A549 (cell line): ENCODE measurements around the gene MRPL14. TPM values are rescaled to one million over a fixed set of nuclear protein-coding genes. Genes with fewer than 3 reads are reported as not detected.
A peak's percentile ranks its signal among the peaks of the same experiment; 100 is the strongest.

ENCODE experiments used
- ATAC-seq, 2 experiments: fragments of 200-7000 bp in 1 of 2; fragments of >200 bp in 1 of 2; cut with Nextera tagmentation in 1 of 2; cut with Tn5 transposase in 1 of 2; 3 replicates each; pipeline versions ENCODE4 v1.8.0 to v1.9.1; 2018 to 2020; ENCODE audit warnings: mild to moderate bottlenecking in 1 of 2, moderate library complexity in 1 of 2
- CTCF ChIA-PET: fragments of 300-600 bp; sonication (Branson Sonifier 250); formaldehyde crosslinking; extraction: SDS; loops from one replicate; lab custom pipeline; 2021; ENCODE audit warnings: antibody characterized with exemption, inconsistent platforms; lab: Yijun Ruan, JAX
- POLR2A ChIA-PET: fragments of 350-600 bp; formaldehyde crosslinking; extraction: SDS; loops from one replicate; lab custom pipeline; 2021; ENCODE audit warnings: antibody characterized with exemption, inconsistent platforms; lab: Yijun Ruan, JAX
- DNase-seq, 2 experiments: peaks; one replicate each; pipeline versions ENCODE4 v3.0.0 to v3.0.0-alpha.2; 2011 to 2016; ENCODE audit warnings: low read depth in 1 of 2, low spot score in 1 of 2
- FAIRE-seq: peaks from 2 replicates; lab custom pipeline; 2011; peaks lifted over from hg19 to GRCh38; lab: Jason Lieb, UNC
- H3K27ac ChIP-seq, 2 experiments: fragments of >200 bp; sonication (Bioruptor Twin); formaldehyde crosslinking; 3 replicates each; pipeline ENCODE4 v1.5.1; 2016 to 2017
- H3K4me1 ChIP-seq: fragments of >200 bp; sonication (Bioruptor Twin); formaldehyde crosslinking; 3 replicates; pipeline ENCODE4 v1.6.1; 2016
- H3K4me2 ChIP-seq: fragments of >200 bp; sonication (Bioruptor Twin); formaldehyde crosslinking; 3 replicates; pipeline ENCODE4 v1.6.1; 2016
- H3K4me3 ChIP-seq: fragments of >200 bp; sonication (Bioruptor Twin); formaldehyde crosslinking; 3 replicates; pipeline ENCODE4 v1.5.1; 2016
- H3K9me3 ChIP-seq: fragments of >200 bp; sonication (Bioruptor Twin); formaldehyde crosslinking; 3 replicates; pipeline ENCODE4 v1.6.1; 2016
- BCL3 ChIP-seq: fragments of >200 bp; sonication (Bioruptor Twin); formaldehyde crosslinking; IDR thresholded peaks from 3 replicates; pipeline ENCODE4 v1.6.1; 2016
- BHLHE40 ChIP-seq: IDR thresholded peaks from 2 replicates; pipeline ENCODE4 v1.6.1; 2012; ENCODE audit warnings: low read depth, low read length, inconsistent platforms
- CBX2 ChIP-seq: fragments of 200-600 bp; sonication (generic); IDR thresholded peaks from 2 replicates; pipeline ENCODE4 v1.6.1; 2016; ENCODE audit warnings: low read depth, mild to moderate bottlenecking, borderline replicate concordance
- CBX8 ChIP-seq: fragments of 200-600 bp; sonication (generic); IDR thresholded peaks from 2 replicates; pipeline ENCODE4 v1.6.1; 2016
- CEBPB ChIP-seq, 2 experiments: fragments of >200 bp in 1 of 2; sonication (Bioruptor Twin) in 1 of 2; formaldehyde crosslinking in 1 of 2; IDR thresholded peaks; 2 replicates each; pipeline ENCODE4 v1.6.1; 2012 to 2016
- CTCF ChIP-seq: fragments of >200 bp; sonication (Bioruptor Twin); formaldehyde crosslinking; IDR thresholded peaks from 3 replicates; pipeline ENCODE4 v1.5.1; 2016
- ESRRA ChIP-seq: fragments of 150-350 bp; IDR thresholded peaks from 2 replicates; pipeline ENCODE4 v1.6.1; 2014; ENCODE audit warnings: mild to moderate bottlenecking, low read length, borderline replicate concordance
- HMGXB4 ChIP-seq: fragments of 250-450 bp; sonication (Bioruptor Pico); IDR thresholded peaks from 2 replicates; pipeline ENCODE4 v1.5.0; 2021; ENCODE audit warnings: mild to moderate bottlenecking, moderate library complexity, borderline replicate concordance
- HOXA7 ChIP-seq: fragments of 250-450 bp; sonication (Bioruptor Pico); IDR thresholded peaks from 2 replicates; pipeline ENCODE4 v1.5.0; 2020; ENCODE audit warnings: mild to moderate bottlenecking, moderate library complexity
- HOXB13 ChIP-seq: fragments of 250-450 bp; sonication (Bioruptor Pico); IDR thresholded peaks from 2 replicates; pipeline ENCODE4 v1.5.0; 2020; ENCODE audit warnings: low read depth, mild to moderate bottlenecking, moderate library complexity
- JUN ChIP-seq, 2 experiments: fragments of >200 bp; sonication (Bioruptor Twin); formaldehyde crosslinking; IDR thresholded peaks; 2 replicates in 1 of 2; 3 replicates in 1 of 2; pipeline ENCODE4 v1.6.1; 2016 to 2017
- JUNB ChIP-seq: fragments of >200 bp; sonication (Bioruptor Twin); formaldehyde crosslinking; IDR thresholded peaks from 2 replicates; pipeline ENCODE4 v1.6.1; 2016
- MAFK ChIP-seq: fragments of 450-650 bp; IDR thresholded peaks from 2 replicates; pipeline ENCODE4 v1.6.1; 2014; ENCODE audit not compliant: partially characterized antibody
- MAZ ChIP-seq: fragments of 150-350 bp; IDR thresholded peaks from 2 replicates; pipeline ENCODE4 v1.6.1; 2014; ENCODE audit warnings: antibody characterized with exemption, low read depth, low read length, borderline replicate concordance
- NPAS2 ChIP-seq: fragments of 250-450 bp; sonication (Bioruptor Pico); IDR thresholded peaks from 2 replicates; pipeline ENCODE4 v1.8.0; 2022; ENCODE audit warnings: mild to moderate bottlenecking, moderate library complexity, borderline replicate concordance
- RAD21 ChIP-seq, 2 experiments: fragments of >200 bp in 1 of 2; sonication (Bioruptor Twin) in 1 of 2; formaldehyde crosslinking in 1 of 2; IDR thresholded peaks in 1 of 2; conservative IDR thresholded peaks in 1 of 2; 2 replicates in 1 of 2; 3 replicates in 1 of 2; pipeline ENCODE4 v1.6.1; 2012 to 2018; ENCODE audit warnings: inconsistent platforms in 1 of 2
- RFX5 ChIP-seq: fragments of 450-650 bp; IDR thresholded peaks from 2 replicates; pipeline ENCODE4 v1.7.1; 2014; ENCODE audit warnings: antibody characterized with exemption, mild to moderate bottlenecking, moderate library complexity
- SMC3 ChIP-seq: fragments of >200 bp; sonication (Bioruptor Twin); formaldehyde crosslinking; IDR thresholded peaks from 3 replicates; pipeline ENCODE4 v1.6.1; 2018; ENCODE audit warnings: inconsistent platforms
- ZFP36 ChIP-seq: fragments of 450-650 bp; IDR thresholded peaks from 2 replicates; pipeline ENCODE4 v1.6.1; 2014; ENCODE audit warnings: borderline replicate concordance; ENCODE audit not compliant: partially characterized antibody
- ZSCAN20 ChIP-seq: fragments of 250-450 bp; sonication (Bioruptor Pico); IDR thresholded peaks from 2 replicates; pipeline ENCODE4 v1.8.0; 2022; ENCODE audit warnings: mild to moderate bottlenecking, moderate library complexity
- WGBS: methylation state at CpG from one replicate; pipeline ENCODE4 v1.1.6; 2017; ENCODE audit errors: missing lambda C conversion rate; 5-methylcytosine and 5-hydroxymethylcytosine counted together
- polyA plus RNA-seq, 4 experiments: library from polyadenylated mRNA; depleted of rRNA in 3 of 4; stranded (reverse); fragments of >200 nt; fragmentation: RNase III in 1 of 4; extraction: RNeasy Plus Mini Kit Qiagen cat#74134 plus additional on column Dnase treatment in 1 of 4; gene quantifications; 2 replicates in 3 of 4; 3 replicates in 1 of 4; pipeline ENCODE4 v1.2.3, GENCODE V29; 2011 to 2017
- TF ChIP-seq, protein P1 (sequence below): IDR thresholded peaks from 2 replicates; pipeline ENCODE4 v1.6.1; 2012; ENCODE audit warnings: low read depth, borderline replicate concordance
- TF ChIP-seq, protein P2 (sequence below): IDR thresholded peaks from 2 replicates; pipeline ENCODE4 v1.6.1; 2012

The MRPL14 gene
- polyA plus RNA-seq, 2 of the 4 experiments (the other 2 are of a cell fraction): 47.1 to 55.3 TPM

DNA sequence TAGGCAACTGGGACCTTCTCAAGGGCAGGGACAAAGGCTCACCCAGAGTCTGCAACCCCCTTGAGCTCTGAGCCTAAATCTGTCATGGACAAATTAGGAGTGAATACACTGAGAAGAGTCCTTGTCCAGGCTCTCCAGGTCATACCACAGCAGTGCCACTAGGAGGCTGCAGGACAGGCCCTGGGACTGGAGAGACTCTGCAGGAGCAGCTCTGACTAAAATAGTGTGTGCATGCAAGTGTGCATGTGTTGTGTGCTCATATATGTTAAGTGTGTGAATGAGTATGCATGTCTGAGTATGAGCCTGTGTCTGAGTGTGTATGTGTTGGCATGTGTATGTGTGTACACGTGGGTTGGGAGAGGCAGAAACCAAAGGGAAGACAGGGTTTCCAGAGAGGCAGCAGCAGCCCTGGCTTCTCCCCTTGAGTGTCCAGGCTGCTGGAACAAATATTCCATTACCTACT lies 27.1 kb downstream of the MRPL14 start:
- CTCF ChIA-PET: interaction anchor here (0.7 to 4.1 kb wide), 12 partner anchors 11 to 389 kb away, joined by 3 to 30 read pairs (median 4); no protein-coding TSS in a partner anchor
- peak; percentile 38 to 39 for DNase-seq
- H3K27ac ChIP-seq: no peak overlapping the region
- no peaks in the 10 kb centered on the region for H3K9me3 ChIP-seq
- H3K4me2 ChIP-seq: no peak overlapping the region
- TF ChIP-seq RAD21 (conservative IDR thresholded peaks at IDR 0.05 in 1 of 2, IDR thresholded peaks at IDR 0.05 in 1 of 2) (0 out of 5 replicates have a peak, but pooled peaks of 1 of the 2 experiments have one; percentile 23), SMC3 (0 out of 3 replicates have a peak, but pooled peaks have one; percentile 16), CTCF (peak; percentile 25; the same call in 1 of the 3 replicates), CBX8 (no peak)
- no peaks in the 10 kb centered on the region for H3K4me1 ChIP-seq
- WGBS: 27% methylated on average over 1 of the region's 1 CpG
- no peak overlapping the region for H3K4me3 ChIP-seq
- FAIRE-seq: no peak
- POLR2A ChIA-PET: interaction anchor here (1.0 kb wide), 1 partner anchor 147 kb away, joined by 3 read pairs; the partner anchor contains the start of gene HSP90AB1
- ATAC-seq: peak; percentile 89 to 90

GRCh38 chr6:44099192-44099591 lies 28.1 kb downstream of the MRPL14 start:
- H3K27ac ChIP-seq: no peak overlapping the region
- H3K4me3 ChIP-seq: no peak overlapping the region
- TF ChIP-seq NPAS2 (CRISPR knock-in tag): no peak
- no peak for TF ChIP-seq CBX2
- TF ChIP-seq HOXB13 (CRISPR knock-in tag): no peak
- no peak for TF ChIP-seq MAFK
- no peak for TF ChIP-seq CTCF
- TF ChIP-seq ZSCAN20 (CRISPR knock-in tag): no peak
- TF ChIP-seq, protein P1, sequence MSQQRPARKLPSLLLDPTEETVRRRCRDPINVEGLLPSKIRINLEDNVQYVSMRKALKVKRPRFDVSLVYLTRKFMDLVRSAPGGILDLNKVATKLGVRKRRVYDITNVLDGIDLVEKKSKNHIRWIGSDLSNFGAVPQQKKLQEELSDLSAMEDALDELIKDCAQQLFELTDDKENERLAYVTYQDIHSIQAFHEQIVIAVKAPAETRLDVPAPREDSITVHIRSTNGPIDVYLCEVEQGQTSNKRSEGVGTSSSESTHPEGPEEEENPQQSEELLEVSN: no peak
- TF ChIP-seq JUN (IDR thresholded peaks at IDR 0.05): no peak
- no peak for TF ChIP-seq ESRRA
- TF ChIP-seq, protein P2, sequence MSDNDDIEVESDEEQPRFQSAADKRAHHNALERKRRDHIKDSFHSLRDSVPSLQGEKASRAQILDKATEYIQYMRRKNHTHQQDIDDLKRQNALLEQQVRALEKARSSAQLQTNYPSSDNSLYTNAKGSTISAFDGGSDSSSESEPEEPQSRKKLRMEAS: no peak
- no peak for TF ChIP-seq MAZ
- no peak for TF ChIP-seq BCL3
- TF ChIP-seq JUNB: no peak
- TF ChIP-seq RFX5: no peak
- no peak for TF ChIP-seq CEBPB (IDR thresholded peaks at IDR 0.05)
- TF ChIP-seq HOXA7 (CRISPR knock-in tag): no peak
- no peak for TF ChIP-seq BHLHE40
- no peak for TF ChIP-seq HMGXB4 (CRISPR knock-in tag)
- no peak for TF ChIP-seq ZFP36
- FAIRE-seq (no peak), ATAC-seq (no peak), DNase-seq (no peak)
- H3K4me2 ChIP-seq: no peak overlapping the region
- 13% methylated on average over 1 of the region's 1 CpG for WGBS
- no peaks in the 10 kb centered on the region for H3K9me3 ChIP-seq
- ChIA-PET POLR2A (no interaction called here), CTCF (interaction anchor here (0.7 to 4.1 kb wide), 13 partner anchors 11 to 388 kb away, joined by 3 to 30 read pairs (median 4); partner anchors contain the start of gene VEGFA)
- no peaks in the 10 kb centered on the region for H3K4me1 ChIP-seq
